Endothelial cell (in vitro differentiated cells): ENCODE results near the gene CAPRIN1. TPM values are rescaled to one million over a fixed set of nuclear protein-coding genes. Genes with fewer than 3 reads are reported as not detected.

ENCODE experiments used
- DNase-seq: peaks from one replicate; pipeline ENCODE4 v3.0.0; 2021; ENCODE audit warnings: low spot score
- H3K27ac Mint-ChIP-seq: one replicate; pipeline ENCODE4 v1.8.0; 2021; ENCODE audit warnings: mixed read lengths, inconsistent platforms; ENCODE audit not compliant: unreplicated experiment
- H3K27me3 Mint-ChIP-seq: one replicate; pipeline ENCODE4 v1.8.0; 2021; ENCODE audit warnings: mild to moderate bottlenecking, moderate library complexity, mixed read lengths, inconsistent platforms; ENCODE audit not compliant: unreplicated experiment
- H3K36me3 Mint-ChIP-seq: one replicate; pipeline ENCODE4 v1.8.0; 2021; ENCODE audit warnings: mild to moderate bottlenecking, low read depth, mixed read lengths, inconsistent platforms; ENCODE audit not compliant: unreplicated experiment
- H3K4me1 Mint-ChIP-seq: one replicate; pipeline ENCODE4 v1.8.0; 2021; ENCODE audit warnings: mild to moderate bottlenecking, mixed read lengths, inconsistent platforms; ENCODE audit not compliant: unreplicated experiment
- H3K4me3 Mint-ChIP-seq: one replicate; pipeline ENCODE4 v1.8.0; 2021; ENCODE audit warnings: mild to moderate bottlenecking, mixed read lengths, inconsistent platforms; ENCODE audit not compliant: unreplicated experiment
- H3K9me3 Mint-ChIP-seq: one replicate; pipeline ENCODE4 v1.8.0; 2021; ENCODE audit warnings: mixed read lengths, inconsistent platforms; ENCODE audit not compliant: unreplicated experiment
- CTCF ChIP-seq: fragments of 200-600 bp; sonication (generic); IDR thresholded peaks from one replicate; pipeline ENCODE4 v1.5.0; 2021; ENCODE audit warnings: antibody characterized with exemption; ENCODE audit not compliant: unreplicated experiment
- total RNA-seq: library from RNA; stranded (reverse); fragmentation: NEBNext Ultra II Directional; extraction: Animal tissue kit (Norgen Biotek cat#: 25700); gene quantifications from one replicate; pipeline ENCODE4 v1.2.1, GENCODE V29; 2021; ENCODE audit not compliant: unreplicated experiment

The CAPRIN1 gene
- total RNA-seq, 1 donor from 2014 or later = 257 TPM

DNA sequence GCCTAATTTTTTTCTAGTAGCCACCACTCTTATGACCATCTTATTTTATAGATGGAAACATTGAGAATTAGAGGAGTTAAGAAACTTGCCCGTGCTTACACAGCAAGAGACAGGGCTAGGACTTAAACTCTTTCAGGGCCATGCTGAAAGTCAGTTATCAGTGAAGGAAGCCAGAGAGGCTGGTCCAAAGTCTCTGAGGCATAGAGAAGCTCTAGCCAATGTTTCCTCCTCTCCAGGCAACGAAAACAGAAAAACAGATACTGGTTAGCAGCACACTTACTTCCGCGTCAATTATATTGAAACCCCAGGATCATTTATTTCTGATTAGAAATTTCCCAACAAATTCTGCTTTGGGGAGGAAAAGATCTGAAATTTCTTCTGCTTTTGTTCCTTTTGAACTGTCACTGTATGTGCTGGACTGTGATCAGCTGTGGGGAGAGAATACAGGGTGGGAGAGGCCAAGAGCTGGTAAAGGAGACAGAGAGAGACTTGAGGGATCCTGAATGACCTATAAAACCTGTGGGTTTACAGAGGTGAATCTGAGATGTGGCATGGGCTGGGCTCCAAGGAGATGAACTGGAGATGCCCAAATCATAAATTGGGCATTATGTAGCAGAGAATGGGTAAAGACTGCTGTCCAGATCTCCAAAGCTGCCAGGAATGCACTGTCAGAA lies 37.5 kb upstream of the CAPRIN1 start:
- H3K9me3 Mint-ChIP-seq = no peaks in the 10 kb centered on the region
- H3K27ac Mint-ChIP-seq = no peak overlapping the region
- TF ChIP-seq CTCF = no peak
- DNase-seq = no peak
- no peaks in the 10 kb centered on the region for H3K4me1 Mint-ChIP-seq
- no peaks in the 10 kb centered on the region for H3K36me3 Mint-ChIP-seq
- peaks cover 2% of the 10 kb centered on the region for H3K27me3 Mint-ChIP-seq
- no peak overlapping the region for H3K4me3 Mint-ChIP-seq

DNA sequence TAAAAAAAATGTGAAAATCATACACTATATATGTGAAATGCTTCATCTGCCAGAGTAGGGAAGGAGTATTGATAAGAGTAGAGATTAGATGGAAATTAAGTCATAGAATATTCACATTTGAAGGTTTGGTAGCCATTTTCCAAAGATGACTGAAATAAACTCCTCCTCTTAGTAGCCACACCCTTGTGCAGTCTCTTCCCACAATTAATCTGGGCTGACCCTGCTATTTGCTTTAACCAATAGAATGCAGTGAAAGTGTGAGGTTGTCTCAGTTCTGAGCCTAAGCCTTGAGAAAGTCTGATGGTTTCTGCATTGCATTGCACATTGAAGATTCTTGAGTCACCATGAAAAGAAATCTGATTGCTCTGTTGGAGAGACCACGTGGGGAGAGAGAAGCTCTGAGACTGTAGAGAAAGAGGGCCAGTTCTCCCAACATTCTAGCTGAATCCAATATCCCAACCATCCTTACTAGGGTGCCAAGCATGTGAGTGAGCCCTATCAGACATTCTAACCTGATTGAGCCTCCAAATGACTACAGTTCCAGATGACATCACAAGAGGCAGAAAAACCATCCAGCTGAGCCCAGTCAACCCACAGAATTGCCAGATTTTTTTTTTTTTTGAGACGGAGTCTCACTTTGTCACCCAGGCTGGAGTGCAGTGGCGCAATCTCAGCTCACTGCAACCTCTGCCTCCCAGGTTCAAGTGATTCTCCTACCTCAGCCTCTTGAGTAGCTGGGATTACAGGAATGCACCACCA lies 29.4 kb upstream of the CAPRIN1 start:
- DNase-seq = no peak
- no peaks in the 10 kb centered on the region for H3K9me3 Mint-ChIP-seq
- H3K27ac Mint-ChIP-seq = no peak overlapping the region
- H3K27me3 Mint-ChIP-seq = peaks cover 2% of the 10 kb centered on the region
- TF ChIP-seq CTCF = no peak
- H3K4me3 Mint-ChIP-seq = no peak overlapping the region
- no peaks in the 10 kb centered on the region for H3K36me3 Mint-ChIP-seq
- H3K4me1 Mint-ChIP-seq = no peaks in the 10 kb centered on the region

GRCh38 chr11:34026432-34026831 lies 25.1 kb upstream of the CAPRIN1 start:
- peaks cover 4% of the 10 kb centered on the region for H3K4me1 Mint-ChIP-seq
- H3K27ac Mint-ChIP-seq = no peak overlapping the region
- H3K36me3 Mint-ChIP-seq = no peaks in the 10 kb centered on the region
- no peak for TF ChIP-seq CTCF
- peaks cover 2% of the 10 kb centered on the region for H3K27me3 Mint-ChIP-seq
- DNase-seq = no peak
- no peak overlapping the region for H3K4me3 Mint-ChIP-seq
- no peaks in the 10 kb centered on the region for H3K9me3 Mint-ChIP-seq

DNA sequence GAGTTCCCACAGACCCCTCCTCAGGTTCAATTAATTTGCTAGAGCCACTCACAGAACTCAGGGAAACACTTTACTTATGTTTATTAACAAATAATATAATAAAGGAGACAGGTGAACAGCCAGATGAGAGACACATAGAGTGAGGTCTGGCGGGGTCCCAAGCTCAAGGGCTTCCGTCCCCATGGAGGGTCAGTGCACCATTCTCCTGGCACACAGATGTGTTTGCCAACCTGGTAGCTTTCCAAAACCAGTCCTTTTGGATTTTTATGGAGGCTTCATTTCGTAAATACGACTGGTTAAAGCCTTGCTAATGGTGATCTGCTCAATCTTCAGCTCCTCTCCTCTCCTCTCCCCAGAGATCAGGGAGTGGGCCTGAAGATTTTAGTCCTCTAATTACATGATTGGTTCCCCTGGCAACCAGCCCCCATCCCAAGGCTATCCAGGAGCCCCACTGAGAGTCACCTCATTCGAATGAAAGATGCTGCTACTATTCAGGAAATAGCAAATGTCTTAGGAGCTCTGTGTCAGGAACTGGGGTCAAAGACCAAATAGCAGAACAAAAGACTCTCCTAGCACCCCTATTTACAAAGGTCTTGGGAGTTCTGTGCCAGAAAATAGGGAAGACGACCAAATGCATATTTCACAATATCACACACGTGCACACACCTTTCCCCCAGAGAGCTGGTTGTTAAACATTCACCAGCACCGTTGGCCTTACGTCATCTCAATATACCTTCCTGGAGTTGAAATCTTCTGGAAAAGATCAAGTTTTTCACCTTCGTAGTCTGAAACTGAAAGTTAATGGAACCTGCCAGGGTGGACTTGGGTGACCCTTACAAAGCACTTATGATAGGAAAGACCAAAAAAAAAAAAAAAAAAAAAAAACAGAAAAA lies 23.8 kb upstream of the CAPRIN1 start:
- no peaks in the 10 kb centered on the region for H3K27me3 Mint-ChIP-seq
- peaks cover 4% of the 10 kb centered on the region for H3K4me1 Mint-ChIP-seq
- H3K9me3 Mint-ChIP-seq = no peaks in the 10 kb centered on the region
- no peak overlapping the region for H3K4me3 Mint-ChIP-seq
- no peak for TF ChIP-seq CTCF
- no peak for DNase-seq
- no peaks in the 10 kb centered on the region for H3K36me3 Mint-ChIP-seq
- H3K27ac Mint-ChIP-seq = no peak overlapping the region
